K562 (cell line): Measurements from ENCODE around the gene LRMDA. TPM values are rescaled to one million over a fixed set of nuclear protein-coding genes. Genes with fewer than 3 reads are reported as not detected.

Experiments
- ATAC-seq: fragments of 200-7000 bp; cut with Tn5 transposase; 3 replicates; pipeline ENCODE4 v1.9.1; 2020; ENCODE audit warnings: moderate library complexity
- BruUV-seq: library from RNA; stranded (reverse); fragments of 400-500 nt; replicated peaks from 2 replicates; lab custom pipeline; 2021; lab: Mats Ljungman, UMichigan
- CTCF ChIA-PET: fragments of 300-600 bp; formaldehyde crosslinking; extraction: SDS; loops from one replicate; lab custom pipeline; 2021; ENCODE audit warnings: low intra/inter-chr PET ratio; lab: Yijun Ruan, JAX
- POLR2A ChIA-PET: fragments of 300-600, 350-650 bp; sonication (Branson Sonifier 250); formaldehyde crosslinking; extraction: SDS; loops from one replicate; lab custom pipeline; 2021; ENCODE audit warnings: antibody characterized with exemption, inconsistent platforms; lab: Yijun Ruan, JAX
- DNase-seq, 4 experiments: peaks; one replicate each; pipeline versions ENCODE4 v3.0.0 to v3.0.0-alpha.2; 2011 to 2018; ENCODE audit warnings: low spot score in 3 of 4, mixed read lengths in 3 of 4; ENCODE audit errors: extremely low read depth in 1 of 4
- FAIRE-seq: peaks from 2 replicates; lab custom pipeline; 2011; peaks lifted over from hg19 to GRCh38; lab: Jason Lieb, UNC
- H2AFZ ChIP-seq: 2 replicates; pipeline ENCODE4 v1.6.0; 2011; ENCODE audit warnings: low read depth, low read length, control low read depth, inconsistent platforms
- H3K27ac ChIP-seq: fragments of 200-600 bp; 3 replicates; pipeline ENCODE4 v1.8.0; 2011; ENCODE audit warnings: low read depth, mild to moderate bottlenecking, control low read depth, inconsistent platforms, low read length, moderate library complexity, mixed read lengths; ENCODE audit errors: extremely low read depth
- H3K27me3 ChIP-seq, 2 experiments: fragments of 300-600 bp in 1 of 2; 2 replicates in 1 of 2; 3 replicates in 1 of 2; pipeline versions ENCODE4 v1.6.0 to v1.8.0; 2011; ENCODE audit warnings: inconsistent platforms in 2 of 2, low read length in 2 of 2, mild to moderate bottlenecking in 1 of 2, mixed read lengths in 1 of 2, moderate library complexity in 1 of 2; ENCODE audit not compliant: control insufficient read depth in 2 of 2, insufficient read depth in 2 of 2
- H3K36me3 ChIP-seq: fragments of 300-600 bp; 3 replicates; pipeline ENCODE4 v1.8.0; 2011; ENCODE audit warnings: mild to moderate bottlenecking, low read length, inconsistent platforms; ENCODE audit not compliant: control insufficient read depth, insufficient read depth
- H3K4me1 ChIP-seq, 2 experiments: fragments of 200-600 bp in 1 of 2; replicated peaks in 1 of 2; 2 replicates in 1 of 2; 3 replicates in 1 of 2; pipeline versions ENCODE4 v1.5.1 to v1.8.0; 2011; ENCODE audit warnings: inconsistent platforms in 2 of 2, low read length in 2 of 2, mild to moderate bottlenecking in 1 of 2, mixed read lengths in 1 of 2, moderate library complexity in 1 of 2; ENCODE audit not compliant: control insufficient read depth in 2 of 2, insufficient read depth in 2 of 2
- H3K4me2 ChIP-seq: 2 replicates; pipeline ENCODE4 v1.6.1; 2011; ENCODE audit warnings: low read length, control low read depth, inconsistent platforms, mixed read lengths; ENCODE audit not compliant: insufficient read depth
- H3K4me3 ChIP-seq: fragments of 200-600 bp; sonication (generic), shearing (Covaris generic); 2 replicates; pipeline ENCODE4 v1.5.1; 2016; ENCODE audit warnings: control low read depth, inconsistent platforms
- H3K79me2 ChIP-seq: fragments of 200-600 bp; 3 replicates; pipeline ENCODE4 v1.8.0; 2011; ENCODE audit warnings: low read length, inconsistent platforms; ENCODE audit not compliant: control insufficient read depth, insufficient read depth
- H3K9ac ChIP-seq, 2 experiments: 2 replicates each; pipeline versions ENCODE4 v1.6.0 to v1.6.1; 2011; ENCODE audit warnings: low read depth in 2 of 2, low read length in 2 of 2, control low read depth in 1 of 2, inconsistent platforms in 1 of 2, mild to moderate bottlenecking in 1 of 2, mixed read lengths in 1 of 2; ENCODE audit not compliant: insufficient read depth in 1 of 2
- H3K9me1 ChIP-seq: one replicate; pipeline ENCODE4 v1.6.0; 2011; ENCODE audit warnings: inconsistent platforms, mild to moderate bottlenecking, low read length, moderate library complexity; ENCODE audit not compliant: control insufficient read depth, insufficient read depth
- H3K9me3 ChIP-seq: replicated peaks from 2 replicates; pipeline ENCODE4 v1.5.1; 2011; ENCODE audit warnings: low read depth, low read length, inconsistent platforms; ENCODE audit not compliant: control insufficient read depth, insufficient read depth
- H4K20me1 ChIP-seq: replicated peaks from 2 replicates; pipeline ENCODE4 v1.6.1; 2011; ENCODE audit warnings: low read length, inconsistent platforms, mixed read lengths; ENCODE audit not compliant: control insufficient read depth, insufficient read depth
- CC2D1A ChIP-seq: fragments of 450-650 bp; IDR thresholded peaks from 2 replicates; pipeline ENCODE4 v1.6.1; 2017; ENCODE audit warnings: mild to moderate bottlenecking
- CEBPB ChIP-seq: fragments of 450-650 bp; IDR thresholded peaks from 2 replicates; pipeline ENCODE4 v1.6.1; 2016; ENCODE audit warnings: missing genetic modification characterization, missing compliant biosample characterization
- ELF2 ChIP-seq: fragments of 250-450 bp; sonication (Bioruptor Pico); IDR thresholded peaks from 2 replicates; pipeline ENCODE4 v1.5.0; 2021; ENCODE audit warnings: mild to moderate bottlenecking
- GTF2F1 ChIP-seq: IDR thresholded peaks from 2 replicates; pipeline ENCODE4 v1.6.1; 2011; ENCODE audit warnings: low read depth, low read length, improper control_type of control experiment
- HDAC2 ChIP-seq: fragments of 450-650 bp; IDR thresholded peaks from 2 replicates; pipeline ENCODE4 v1.6.1; 2016; ENCODE audit warnings: mild to moderate bottlenecking
- HDAC8 ChIP-seq: fragments of 450-650 bp; IDR thresholded peaks from 2 replicates; pipeline ENCODE4 v1.6.1; 2016; ENCODE audit warnings: mild to moderate bottlenecking, missing genetic modification characterization, moderate library complexity, missing compliant biosample characterization
- HMG20A ChIP-seq: fragments of 450-650 bp; formaldehyde crosslinking; conservative IDR thresholded peaks from 2 replicates; pipeline ENCODE4 v1.4.0; 2020; ENCODE audit warnings: mild to moderate bottlenecking, mixed read lengths
- HNRNPLL ChIP-seq: fragments of 200-400 bp; formaldehyde crosslinking; IDR thresholded peaks from 2 replicates; pipeline ENCODE4 v1.6.1; 2017; ENCODE audit warnings: low read length, low read depth, mild to moderate bottlenecking; ENCODE audit not compliant: poor library complexity, severe bottlenecking
- KLF10 ChIP-seq: fragments of 250-450 bp; sonication (Bioruptor Pico); IDR thresholded peaks from 2 replicates; pipeline ENCODE4 v1.6.1; 2021; ENCODE audit warnings: matching md5 sums
- MTF1 ChIP-seq: fragments of 250-450 bp; sonication (Bioruptor Pico); IDR thresholded peaks from 2 replicates; pipeline ENCODE4 v1.9.0; 2021; ENCODE audit warnings: moderate library complexity, mild to moderate bottlenecking, inconsistent platforms, borderline replicate concordance
- PHB ChIP-seq: fragments of 250-450 bp; sonication (Bioruptor Pico); IDR thresholded peaks from 2 replicates; pipeline ENCODE4 v1.5.0; 2021
- PKNOX1 ChIP-seq: fragments of 450-650 bp; IDR thresholded peaks from 2 replicates; pipeline ENCODE4 v1.6.1; 2016
- TAL1 ChIP-seq: fragments of 450-650 bp; IDR thresholded peaks from 2 replicates; pipeline ENCODE4 v1.6.1; 2016; ENCODE audit warnings: mild to moderate bottlenecking
- TSHZ1 ChIP-seq: fragments of 250-450 bp; sonication (Bioruptor Pico); IDR thresholded peaks from 2 replicates; pipeline ENCODE4 v1.4.0; 2020; ENCODE audit warnings: mild to moderate bottlenecking, moderate library complexity
- ZFP1 ChIP-seq: fragments of 450-650 bp; formaldehyde crosslinking; IDR thresholded peaks from 2 replicates; pipeline ENCODE4 v1.4.0; 2020; ENCODE audit warnings: mild to moderate bottlenecking, mixed read lengths
- ZNF232 ChIP-seq: sonication (generic); formaldehyde crosslinking; IDR thresholded peaks from 2 replicates; pipeline ENCODE4 v1.8.0; 2022; ENCODE audit warnings: mild to moderate bottlenecking, missing genetic modification reagents
- WGBS: fragments of 100-300 bp; shearing (Covaris generic); methylation state at CpG from one replicate; pipeline ENCODE4 v1.1.6; 2016; ENCODE audit warnings: low coverage, mixed read lengths; ENCODE audit not compliant: insufficient coverage; ENCODE audit errors: missing lambda C conversion rate; 5-methylcytosine and 5-hydroxymethylcytosine counted together
- in situ Hi-C: fragments of 300-500 bp; cut with MboI; formaldehyde crosslinking; loops from 4 replicates; pipeline ENCODE4 v1.15.0; 2018; ENCODE audit warnings: inconsistent platforms, mixed read lengths
- intact Hi-C: fragments of 100-400 bp; cut with micrococcal nuclease; formaldehyde crosslinking; loops from 2 replicates; pipeline ENCODE4 v1.14.2; 2022
- polyA plus RNA-seq, 8 experiments: library from polyadenylated mRNA; depleted of rRNA in 4 of 8; stranded (reverse) in 5 of 8; unstranded in 3 of 8; fragments of >200 nt; fragmentation: Nextera tagmentation in 2 of 8; fragmentation: Illumina TruSeq in 1 of 8; extraction: Ambion mirVana in 2 of 8; extraction: Trizol in 1 of 8; gene quantifications; 2 replicates each; pipeline versions ENCODE4 v1.2.1 to v1.2.3, GENCODE V29; 2011 to 2014; ENCODE audit warnings: inconsistent platforms in 1 of 8, missing spikeins in 1 of 8
- total RNA-seq, 7 experiments: library from RNA; depleted of rRNA in 6 of 7; stranded (reverse); fragments of >200 nt in 6 of 7; fragmentation: Illumina TruSeq in 2 of 7; extraction: Trizol in 2 of 7; gene quantifications; 2 replicates each; pipeline versions ENCODE4 v1.2.1 to v1.2.3, GENCODE V29; 2011 to 2021; ENCODE audit warnings: low replicate concordance in 1 of 7

LRMDA gene
- total and polyA plus RNA-seq, 9 of the 15 experiments (the other 6 are each of a cell fraction or from before 2014, with no cell fraction given), result 0.25 TPM; not detected in 8

DNA sequence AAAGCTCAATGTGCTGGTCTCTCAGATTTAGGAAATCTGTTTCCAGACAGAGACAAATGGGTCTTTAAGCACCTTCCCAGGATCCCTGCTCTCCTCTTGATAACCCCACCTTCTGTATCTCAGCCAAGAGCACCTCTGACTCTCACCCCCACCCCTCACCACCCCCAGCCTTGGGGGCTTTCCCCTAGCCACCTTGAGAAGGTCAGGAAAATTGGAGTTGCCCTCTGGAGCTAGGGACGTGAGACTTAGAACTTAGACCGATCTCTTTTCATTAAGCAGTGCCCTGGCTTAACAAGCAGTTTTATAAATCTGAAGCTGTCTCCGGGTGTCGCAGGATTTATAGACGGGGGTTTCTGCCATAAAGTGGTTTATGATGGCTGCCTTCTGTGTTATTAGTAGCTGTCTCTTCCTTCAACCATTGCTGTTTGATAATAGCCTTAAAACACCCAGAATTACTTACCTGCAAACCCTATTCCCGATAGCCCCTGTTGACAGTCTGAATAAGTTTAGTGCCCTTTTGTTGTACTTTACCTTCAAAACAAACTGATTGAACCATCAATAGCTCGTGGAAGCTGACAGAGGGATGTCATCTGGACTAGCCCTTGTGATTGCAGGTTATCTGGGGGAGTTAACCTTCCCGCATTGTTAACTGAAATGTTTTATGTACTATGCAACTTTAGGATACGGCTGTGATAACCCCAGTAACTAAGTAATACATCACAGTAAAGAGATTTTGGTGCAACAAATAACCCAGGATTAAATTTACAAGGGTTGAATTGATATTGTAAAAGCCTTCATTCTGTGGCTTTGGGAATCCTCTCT, 621.5 kb downstream of the LRMDA start:
- Histone ChIP-seq H3K27me3 (no peaks in the 10 kb centered on the region), H2AFZ (no peak overlapping the region), H4K20me1 (no peaks in the 10 kb centered on the region), H3K79me2 (no peaks in the 10 kb centered on the region), H3K4me3 (no peak overlapping the region), H3K4me1 (no peaks in the 10 kb centered on the region), H3K36me3 (no peaks in the 10 kb centered on the region), H3K27ac (no peak overlapping the region), H3K9me3 (no peaks in the 10 kb centered on the region), H3K4me2 (no peak overlapping the region)
- intact Hi-C loops (no loop called here), in situ Hi-C loops (no loop called here)
- ATAC-seq (no peak), DNase-seq (no peak)
- BruUV-seq, result no TSS peak
- ChIA-PET CTCF (no interaction called here), POLR2A (interaction anchor here (0.5 kb wide), 1 partner anchor 47 kb away, joined by 3 read pairs; no protein-coding TSS in a partner anchor)
- under 1% methylated on average over 9 of the region's 9 CpGs for WGBS
- TF ChIP-seq ZNF232 (CRISPR knock-in tag), result no peak
- TF ChIP-seq CC2D1A, result no peak
- TF ChIP-seq PHB (CRISPR knock-in tag), result no peak
- TF ChIP-seq HDAC8 (tag), result no peak
- no peak for TF ChIP-seq TSHZ1 (CRISPR knock-in tag)
- TF ChIP-seq PKNOX1, result no peak
- TF ChIP-seq HDAC2, result no peak
- no peak for TF ChIP-seq TAL1
- TF ChIP-seq ELF2 (CRISPR knock-in tag), result no peak
- TF ChIP-seq HNRNPLL, result no peak
- TF ChIP-seq GTF2F1, result no peak
- no peak for TF ChIP-seq KLF10 (CRISPR knock-in tag)
- TF ChIP-seq MTF1, result no peak
- no peak for TF ChIP-seq ZFP1 (CRISPR knock-in tag)
- no peak for TF ChIP-seq CEBPB (tag)
- no peak for TF ChIP-seq HMG20A
- TF ChIP-seq, all 486 proteins: peak for 0
- no peak overlapping the region for H3K9ac ChIP-seq
- no peaks in the 10 kb centered on the region for H3K9me1 ChIP-seq
- no peak for FAIRE-seq
